SH-SY5Y (cell line): ENCODE measurements around the gene RASD2.

Experiments
- GATA2 ChIP-seq: IDR thresholded peaks from 2 replicates; pipeline ENCODE4 v1.6.1; 2011; ENCODE audit warnings: mild to moderate bottlenecking, low read depth, low read length
- GATA3 ChIP-seq: IDR thresholded peaks from 2 replicates; pipeline ENCODE4 v1.6.1; 2011; ENCODE audit warnings: low read depth, mild to moderate bottlenecking, low read length, moderate library complexity

- TF ChIP-seq GATA2 (no peak), GATA3 (no peak)
Measured at GRCh38 chr22:35570686-35571194, 30.1 kb downstream of the RASD2 start.
